Astrocyte (in vitro differentiated cells and primary cell): ENCODE results near the gene RAD54L. TPM values are rescaled to one million over a fixed set of nuclear protein-coding genes. Genes with fewer than 3 reads are reported as not detected.

Experiments
- DNase-seq: peaks from one replicate; pipeline ENCODE4 v3.0.0-alpha.2; 2010; ENCODE audit warnings: low read depth
- FAIRE-seq: peaks from 2 replicates; lab custom pipeline; 2011; peaks lifted over from hg19 to GRCh38; lab: Jason Lieb, UNC
- H2AFZ ChIP-seq: 2 replicates; pipeline ENCODE4 v1.6.0; 2012; ENCODE audit warnings: low read depth, low read length, inconsistent platforms
- H3K27ac ChIP-seq: 2 replicates; pipeline ENCODE4 v1.5.1; 2011; ENCODE audit warnings: low read depth, low read length, inconsistent platforms
- H3K27me3 ChIP-seq: 2 replicates; pipeline ENCODE4 v1.6.0; 2011; ENCODE audit warnings: low read length, inconsistent platforms; ENCODE audit not compliant: insufficient read depth
- H3K36me3 ChIP-seq: 2 replicates; pipeline ENCODE4 v1.5.1; 2011; ENCODE audit warnings: low read length, inconsistent platforms; ENCODE audit not compliant: insufficient read depth
- H3K4me1 ChIP-seq: 2 replicates; pipeline ENCODE4 v1.5.1; 2011; ENCODE audit warnings: low read length, inconsistent platforms; ENCODE audit not compliant: insufficient read depth
- H3K4me2 ChIP-seq: 2 replicates; pipeline ENCODE4 v1.6.0; 2012; ENCODE audit warnings: low read length, inconsistent platforms
- H3K4me3 ChIP-seq: 2 replicates; pipeline ENCODE4 v1.5.1; 2011; ENCODE audit warnings: low read depth, mild to moderate bottlenecking, low read length, inconsistent platforms; ENCODE audit not compliant: insufficient read depth
- H3K79me2 ChIP-seq: 2 replicates; pipeline ENCODE4 v1.6.0; 2012; ENCODE audit warnings: mild to moderate bottlenecking, low read length, inconsistent platforms; ENCODE audit not compliant: insufficient read depth
- H3K9ac ChIP-seq: 2 replicates; pipeline ENCODE4 v1.6.0; 2012; ENCODE audit warnings: mild to moderate bottlenecking, low read length, inconsistent platforms
- H3K9me3 ChIP-seq: 2 replicates; pipeline ENCODE4 v1.5.1; 2012; ENCODE audit warnings: low read depth, mild to moderate bottlenecking, low read length, inconsistent platforms; ENCODE audit not compliant: insufficient read depth
- H4K20me1 ChIP-seq: 2 replicates; pipeline ENCODE4 v1.6.0; 2012; ENCODE audit warnings: low read length, inconsistent platforms; ENCODE audit not compliant: insufficient read depth
- H3K27ac Mint-ChIP-seq: one replicate; pipeline ENCODE4 v1.8.0; 2021; ENCODE audit warnings: mild to moderate bottlenecking, mixed read lengths; ENCODE audit not compliant: unreplicated experiment
- H3K27me3 Mint-ChIP-seq: one replicate; pipeline ENCODE4 v1.8.0; 2021; ENCODE audit warnings: low read depth, mixed read lengths; ENCODE audit not compliant: unreplicated experiment
- H3K36me3 Mint-ChIP-seq: one replicate; pipeline ENCODE4 v1.8.0; 2021; ENCODE audit warnings: low read depth, mixed read lengths; ENCODE audit not compliant: unreplicated experiment
- H3K4me1 Mint-ChIP-seq: one replicate; pipeline ENCODE4 v1.8.0; 2021; ENCODE audit warnings: low read depth, mixed read lengths; ENCODE audit not compliant: unreplicated experiment
- H3K4me3 Mint-ChIP-seq: one replicate; pipeline ENCODE4 v1.8.0; 2021; ENCODE audit warnings: mild to moderate bottlenecking, moderate library complexity, mixed read lengths; ENCODE audit not compliant: unreplicated experiment
- H3K9me3 Mint-ChIP-seq: one replicate; pipeline ENCODE4 v1.8.0; 2021; ENCODE audit warnings: mild to moderate bottlenecking, mixed read lengths; ENCODE audit not compliant: unreplicated experiment
- EZH2 ChIP-seq: IDR thresholded peaks from 2 replicates; pipeline ENCODE4 v1.6.1; 2012; ENCODE audit warnings: mild to moderate bottlenecking, low read length, inconsistent platforms; ENCODE audit not compliant: insufficient read depth
- total RNA-seq: library from RNA; stranded (reverse); gene quantifications from 2 replicates; pipeline ENCODE4 v1.2.1, GENCODE V29; 2021
- TF ChIP-seq, protein P1 (sequence below): IDR thresholded peaks from 2 replicates; pipeline ENCODE4 v1.5.1; 2011; ENCODE audit warnings: low read depth, mild to moderate bottlenecking, inconsistent platforms, low read length, moderate library complexity; ENCODE audit not compliant: insufficient read depth

RAD54L gene
- total RNA-seq, 1 donor from 2014 or later, result 2.4 TPM

DNA sequence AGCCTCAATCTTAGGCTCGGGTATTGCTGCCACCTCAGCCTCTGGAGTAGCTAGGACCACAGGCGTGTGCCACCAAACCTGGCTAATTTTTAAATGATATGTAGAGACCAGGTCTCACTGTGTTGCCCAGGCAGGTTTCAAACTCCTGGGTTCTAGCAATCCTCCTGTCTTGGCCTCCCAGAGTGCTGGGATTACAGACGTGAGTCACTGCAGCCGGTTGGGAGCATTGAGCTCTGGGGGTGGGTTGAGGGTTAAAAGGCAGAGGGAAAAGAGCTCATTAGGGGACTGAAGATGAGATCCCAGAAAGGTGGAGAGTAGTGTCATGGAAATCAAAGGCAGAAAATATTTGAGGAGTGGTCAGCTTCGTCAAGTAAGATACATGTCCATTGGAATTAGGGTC, 7.1 kb downstream of the RAD54L start:
- Histone ChIP-seq H3K27ac (no peak overlapping the region), H3K36me3 (peaks cover 3% of the 10 kb centered on the region), H3K27me3 (no peaks in the 10 kb centered on the region), H2AFZ (no peak overlapping the region), H3K9me3 (no peaks in the 10 kb centered on the region), H4K20me1 (no peaks in the 10 kb centered on the region), H3K4me1 (no peaks in the 10 kb centered on the region), H3K9ac (no peak overlapping the region), H3K79me2 (peaks cover 3% of the 10 kb centered on the region), H3K4me2 (no peak overlapping the region), H3K4me3 (no peak overlapping the region)
- Mint-ChIP-seq H3K27ac (peak overlapping the region; percentile 3), H3K4me1 (peaks cover 9% of the 10 kb centered on the region), H3K27me3 (no peaks in the 10 kb centered on the region), H3K9me3 (no peaks in the 10 kb centered on the region), H3K4me3 (no peak overlapping the region), H3K36me3 (no peaks in the 10 kb centered on the region)
- FAIRE-seq (no peak), DNase-seq (no peak)
- TF ChIP-seq, protein P1, sequence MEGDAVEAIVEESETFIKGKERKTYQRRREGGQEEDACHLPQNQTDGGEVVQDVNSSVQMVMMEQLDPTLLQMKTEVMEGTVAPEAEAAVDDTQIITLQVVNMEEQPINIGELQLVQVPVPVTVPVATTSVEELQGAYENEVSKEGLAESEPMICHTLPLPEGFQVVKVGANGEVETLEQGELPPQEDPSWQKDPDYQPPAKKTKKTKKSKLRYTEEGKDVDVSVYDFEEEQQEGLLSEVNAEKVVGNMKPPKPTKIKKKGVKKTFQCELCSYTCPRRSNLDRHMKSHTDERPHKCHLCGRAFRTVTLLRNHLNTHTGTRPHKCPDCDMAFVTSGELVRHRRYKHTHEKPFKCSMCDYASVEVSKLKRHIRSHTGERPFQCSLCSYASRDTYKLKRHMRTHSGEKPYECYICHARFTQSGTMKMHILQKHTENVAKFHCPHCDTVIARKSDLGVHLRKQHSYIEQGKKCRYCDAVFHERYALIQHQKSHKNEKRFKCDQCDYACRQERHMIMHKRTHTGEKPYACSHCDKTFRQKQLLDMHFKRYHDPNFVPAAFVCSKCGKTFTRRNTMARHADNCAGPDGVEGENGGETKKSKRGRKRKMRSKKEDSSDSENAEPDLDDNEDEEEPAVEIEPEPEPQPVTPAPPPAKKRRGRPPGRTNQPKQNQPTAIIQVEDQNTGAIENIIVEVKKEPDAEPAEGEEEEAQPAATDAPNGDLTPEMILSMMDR, result no peak
- TF ChIP-seq EZH2, result no peak

DNA sequence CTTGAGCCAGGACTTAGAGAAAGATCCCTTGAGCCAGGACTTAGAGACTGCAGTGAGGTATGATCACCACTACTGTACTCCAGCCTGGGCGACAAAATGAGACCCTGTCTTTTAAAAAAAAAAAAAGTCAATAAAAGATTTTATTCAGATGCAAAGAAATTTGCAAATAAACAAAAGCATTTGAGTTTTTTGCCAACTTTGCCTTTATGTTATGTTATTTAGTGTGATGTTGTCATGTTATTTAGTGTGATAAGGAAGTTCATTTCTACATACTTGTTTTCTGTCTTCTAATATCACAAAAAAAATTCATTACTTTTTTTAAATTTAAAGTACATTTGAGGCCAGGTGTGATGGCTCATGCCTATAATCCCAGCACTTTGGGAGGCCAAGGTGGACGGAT, 9.0 kb downstream of the RAD54L start:
- H3K4me2 ChIP-seq, result no peak overlapping the region
- no peaks in the 10 kb centered on the region for H3K27me3 ChIP-seq
- H2AFZ ChIP-seq, result no peak overlapping the region
- Mint-ChIP-seq H3K4me1 (peaks cover 17% of the 10 kb centered on the region), H3K27me3 (no peaks in the 10 kb centered on the region), H3K27ac (no peak overlapping the region), H3K4me3 (no peak overlapping the region), H3K9me3 (no peaks in the 10 kb centered on the region), H3K36me3 (peaks cover 2% of the 10 kb centered on the region)
- H3K27ac ChIP-seq, result no peak overlapping the region
- FAIRE-seq (no peak), DNase-seq (no peak)
- H3K4me3 ChIP-seq, result no peak overlapping the region
- no peaks in the 10 kb centered on the region for H3K9me3 ChIP-seq
- TF ChIP-seq, protein P1, result no peak
- TF ChIP-seq EZH2, result no peak
- H3K4me1 ChIP-seq, result no peaks in the 10 kb centered on the region
- no peaks in the 10 kb centered on the region for H4K20me1 ChIP-seq
- H3K9ac ChIP-seq, result no peak overlapping the region
- no peaks in the 10 kb centered on the region for H3K79me2 ChIP-seq
- H3K36me3 ChIP-seq, result peaks cover 5% of the 10 kb centered on the region

DNA sequence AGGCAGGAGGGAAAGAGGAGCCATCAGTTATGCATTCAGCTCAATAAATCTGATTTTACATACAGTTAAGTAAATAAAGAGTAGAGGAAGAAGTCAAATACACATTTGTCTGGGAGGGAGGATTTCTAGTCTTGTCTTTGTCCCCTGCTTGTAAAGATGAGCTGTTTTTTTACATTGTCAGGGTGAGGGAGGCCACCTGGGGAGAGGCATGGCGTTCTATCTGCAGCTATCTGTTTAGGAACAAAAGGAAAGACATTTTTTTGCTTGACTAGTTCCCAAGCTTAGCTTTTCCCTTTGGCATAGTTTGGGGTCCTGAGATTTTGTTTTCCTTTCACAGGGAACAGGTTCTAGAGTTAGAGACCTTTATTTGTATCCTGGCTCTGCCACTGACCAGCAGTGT, 14.9 kb downstream of the RAD54L start:
- H3K9me3 ChIP-seq, result no peaks in the 10 kb centered on the region
- no peak overlapping the region for H2AFZ ChIP-seq
- no peaks in the 10 kb centered on the region for H3K79me2 ChIP-seq
- H3K4me3 Mint-ChIP-seq, result no peak overlapping the region
- no peaks in the 10 kb centered on the region for H3K27me3 Mint-ChIP-seq
- H4K20me1 ChIP-seq, result no peaks in the 10 kb centered on the region
- no peaks in the 10 kb centered on the region for H3K27me3 ChIP-seq
- no peak overlapping the region for H3K27ac Mint-ChIP-seq
- TF ChIP-seq, protein P1, result no peak
- no peak for TF ChIP-seq EZH2
- H3K27ac ChIP-seq, result no peak overlapping the region
- H3K4me1 ChIP-seq, result no peaks in the 10 kb centered on the region
- H3K36me3 ChIP-seq, result peaks cover 21% of the 10 kb centered on the region
- no peak for DNase-seq
- no peak overlapping the region for H3K4me3 ChIP-seq
- H3K9me3 Mint-ChIP-seq, result no peaks in the 10 kb centered on the region
- H3K4me1 Mint-ChIP-seq, result peaks cover 8% of the 10 kb centered on the region
- H3K4me2 ChIP-seq, result no peak overlapping the region
- no peak overlapping the region for H3K9ac ChIP-seq
- H3K36me3 Mint-ChIP-seq, result peaks cover 2% of the 10 kb centered on the region
- FAIRE-seq, result no peak
